ENCODE data around the gene GCLC.

Gene GCLC

GRCh38 chr6:53547811-53548496 is 3.1 kb upstream of the GCLC start:
- Histone ChIP-seq H3K9ac (ENCODE audit: low read length) (peak overlapping the region; percentile 51), H3K27me3 (ENCODE audit: low read length) (0 out of 2 replicates have a peak, but pooled peaks cover 2% of the 10 kb centered on the region), H3K9me3 (ENCODE audit: insufficient read depth, low read length) (no peaks in the 10 kb centered on the region), H3K4me3 (ENCODE audit: insufficient read depth, low read length, poor library complexity, severe bottlenecking) (peak overlapping the region; percentile 59), H3K79me2 (ENCODE audit: insufficient read depth, low read length) (peaks cover 12% of the 10 kb centered on the region), H3F3A (ENCODE audit: insufficient read depth) (peaks cover 18% of the 10 kb centered on the region), H3K9me2 (replicated peaks; ENCODE audit: insufficient read depth, low read length) (no peaks in the 10 kb centered on the region), H3K36me3 (ENCODE audit: low read length) (no peaks in the 10 kb centered on the region), H2AFZ (ENCODE audit: low read depth, low read length, severe bottlenecking) (peak overlapping the region; percentile 96), H4K20me1 (ENCODE audit: low read depth, low read length) (peaks cover 8% of the 10 kb centered on the region; the same call in 1 of the 2 replicates), H3K27ac (ENCODE audit: low read depth, low read length) (peak overlapping the region; percentile 40), H3K4me2 (ENCODE audit: low read depth, low read length, poor library complexity, severe bottlenecking) (peak overlapping the region; percentile 88)
- no peak for TF ChIP-seq EZH2phosphoT487 (conservative IDR thresholded peaks at IDR 0.05; ENCODE audit: low read length)
- TF ChIP-seq CTCF (IDR thresholded peaks at IDR 0.05; ENCODE audit: insufficient read depth, low read length, poor library complexity, severe bottlenecking) = no peak

- Histone ChIP-seq H2AFZ (ENCODE audit: low read depth, low read length, severe bottlenecking) (peak overlapping the region; percentile 96), H3K27ac (ENCODE audit: low read depth, low read length) (no peak overlapping the region), H3K4me2 (ENCODE audit: low read depth, low read length, poor library complexity, severe bottlenecking) (peak overlapping the region; percentile 88), H3K9me2 (replicated peaks; ENCODE audit: insufficient read depth, low read length) (no peaks in the 10 kb centered on the region), H3K27me3 (ENCODE audit: low read length) (0 out of 2 replicates have a peak, but pooled peaks cover 2% of the 10 kb centered on the region), H3K9ac (ENCODE audit: low read length) (peak overlapping the region; percentile 51), H4K20me1 (ENCODE audit: low read depth, low read length) (peaks cover 10% of the 10 kb centered on the region; the same call in 1 of the 2 replicates), H3K36me3 (ENCODE audit: low read length) (no peaks in the 10 kb centered on the region), H3K9me3 (ENCODE audit: insufficient read depth, low read length) (no peaks in the 10 kb centered on the region), H3K4me3 (ENCODE audit: insufficient read depth, low read length, poor library complexity, severe bottlenecking) (peak overlapping the region; percentile 59), H3F3A (ENCODE audit: insufficient read depth) (peaks cover 18% of the 10 kb centered on the region), H3K79me2 (ENCODE audit: insufficient read depth, low read length) (peaks cover 17% of the 10 kb centered on the region)
- no peak for TF ChIP-seq CTCF (IDR thresholded peaks at IDR 0.05; ENCODE audit: insufficient read depth, low read length, poor library complexity, severe bottlenecking)
- 0 out of 2 replicates have a peak, but pooled peaks have one; percentile 23 for TF ChIP-seq EZH2phosphoT487 (conservative IDR thresholded peaks at IDR 0.05; ENCODE audit: low read length)
Observed at GRCh38 chr6:53547166-53547810, 2.4 kb upstream of the GCLC start.

GRCh38 chr6:53546281-53546680 is 1.4 kb upstream of the GCLC start:
- Histone ChIP-seq H3K4me2 (ENCODE audit: low read depth, low read length, poor library complexity, severe bottlenecking) (peak overlapping the region; percentile 88), H3K36me3 (ENCODE audit: low read length) (no peaks in the 10 kb centered on the region), H3K4me3 (ENCODE audit: insufficient read depth, low read length, poor library complexity, severe bottlenecking) (no peak overlapping the region), H3K9ac (ENCODE audit: low read length) (no peak overlapping the region), H3K27ac (ENCODE audit: low read depth, low read length) (no peak overlapping the region), H3K9me3 (ENCODE audit: insufficient read depth, low read length) (no peaks in the 10 kb centered on the region), H3K27me3 (ENCODE audit: low read length) (0 out of 2 replicates have a peak, but pooled peaks cover 2% of the 10 kb centered on the region), H4K20me1 (ENCODE audit: low read depth, low read length) (peaks cover 10% of the 10 kb centered on the region; the same call in 1 of the 2 replicates), H2AFZ (ENCODE audit: low read depth, low read length, severe bottlenecking) (no peak overlapping the region), H3K79me2 (ENCODE audit: insufficient read depth, low read length) (peaks cover 27% of the 10 kb centered on the region), H3K9me2 (replicated peaks; ENCODE audit: insufficient read depth, low read length) (no peaks in the 10 kb centered on the region), H3F3A (ENCODE audit: insufficient read depth) (peaks cover 18% of the 10 kb centered on the region)
- TF ChIP-seq EZH2phosphoT487 (conservative IDR thresholded peaks at IDR 0.05; ENCODE audit: low read length) = no peak
- TF ChIP-seq CTCF (IDR thresholded peaks at IDR 0.05; ENCODE audit: insufficient read depth, low read length, poor library complexity, severe bottlenecking) = no peak
